ENCODE measurements around the gene CADM3. TPM values are rescaled to one million over a fixed set of nuclear protein-coding genes. Genes with fewer than 3 reads are reported as not detected.

Gene CADM3
- total RNA-seq, 6 experiments from 2014 or later: 0.11 to 0.61 (median 0.16) TPM

DNA sequence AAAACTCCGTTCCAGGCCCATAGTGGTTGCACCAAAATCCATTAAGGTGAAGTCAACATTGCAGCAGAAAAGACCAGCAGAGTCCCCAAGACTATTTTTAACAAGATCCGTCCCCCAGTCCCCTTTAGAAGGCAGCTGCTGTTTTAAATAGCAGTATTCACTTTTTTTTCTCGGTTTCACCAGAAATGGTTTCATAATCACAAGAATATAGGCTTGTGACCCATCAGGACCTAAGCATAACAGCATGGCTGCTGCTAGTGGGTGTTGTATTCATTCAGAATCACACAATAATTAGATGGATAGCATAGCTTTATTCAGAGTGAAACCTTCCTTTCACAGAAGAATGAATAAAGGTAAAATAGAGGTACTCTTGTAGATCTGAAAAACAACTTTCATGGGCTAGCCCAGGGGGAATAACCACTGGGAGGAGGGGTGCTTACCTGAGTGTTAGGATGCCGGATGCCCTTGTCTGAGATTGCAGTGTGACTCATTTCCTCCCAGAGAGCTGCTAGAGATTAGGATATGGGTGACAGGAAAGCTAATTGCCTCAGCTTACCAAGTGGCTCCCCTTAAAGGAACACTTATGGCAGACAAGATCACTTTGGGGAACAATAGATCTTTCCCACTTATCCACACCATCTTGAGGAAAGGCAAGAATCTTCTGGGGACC lies 68.3 kb downstream of the CADM3 start:
- 70% methylated on average over 4 of the region's 4 CpGs for WGBS (ENCODE audit: insufficient coverage, low coverage, low lambda C conversion rate, missing lambda C conversion rate)
- no peak for ATAC-seq
- intact Hi-C loops (cut with DNase I): no loop called here

DNA sequence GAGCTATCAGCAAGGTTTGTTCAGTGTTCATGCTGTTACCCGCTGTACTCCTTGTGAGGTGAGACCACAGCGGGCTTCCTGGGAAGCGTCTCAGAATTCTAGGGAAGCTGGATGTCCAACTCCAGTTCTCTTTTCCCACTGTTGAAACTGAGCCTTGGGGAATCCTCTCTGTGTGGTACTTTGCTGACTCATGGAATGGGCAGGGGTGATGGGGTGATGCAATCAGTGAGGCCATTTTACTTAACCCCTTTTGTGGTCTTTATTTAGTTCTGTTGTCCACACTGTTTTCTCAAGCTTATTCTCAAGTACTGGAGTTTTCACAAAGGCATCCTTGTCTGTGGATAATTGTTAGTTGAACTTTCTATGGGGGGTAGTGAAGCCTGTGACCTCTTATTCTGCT lies 75.9 kb downstream of the CADM3 start:
- H3K4me3 ChIP-seq: no peak overlapping the region
- H3K36me3 ChIP-seq: no peaks in the 10 kb centered on the region
- no peak for TF ChIP-seq CTCF (IDR thresholded peaks at IDR 0.05)
- TF ChIP-seq POLR2A (IDR thresholded peaks at IDR 0.05): no peak
- no peak for ATAC-seq
- H3K9me3 ChIP-seq: peaks cover 0 to 6% (median 0%) of the 10 kb centered on the region in 4 donors
- no CpG with 5 or more reads among the region's 3 CpGs for WGBS (ENCODE audit: insufficient coverage, low coverage, low lambda C conversion rate, missing lambda C conversion rate)
- no peaks in the 10 kb centered on the region for H3K27me3 ChIP-seq
- intact Hi-C loops (cut with DNase I): no loop called here
- no peak for DNase-seq
- H3K4me1 ChIP-seq: no peaks in the 10 kb centered on the region
- H3K27ac ChIP-seq: no peak overlapping the region

More for the DNA sequence above, 68.3 kb downstream of the CADM3 start:
- Histone ChIP-seq H3K4me1 (no peaks in the 10 kb centered on the region), H3K27ac (no peak overlapping the region), H3K4me3 (no peak overlapping the region), H3K27me3 (no peaks in the 10 kb centered on the region), H3K36me3 (no peaks in the 10 kb centered on the region), H3K9me3 (no peaks in the 10 kb centered on the region)
- DNase-seq: no peak
- TF ChIP-seq POLR2A (IDR thresholded peaks at IDR 0.05) (no peak), CTCF (IDR thresholded peaks at IDR 0.05) (no peak)

DNA sequence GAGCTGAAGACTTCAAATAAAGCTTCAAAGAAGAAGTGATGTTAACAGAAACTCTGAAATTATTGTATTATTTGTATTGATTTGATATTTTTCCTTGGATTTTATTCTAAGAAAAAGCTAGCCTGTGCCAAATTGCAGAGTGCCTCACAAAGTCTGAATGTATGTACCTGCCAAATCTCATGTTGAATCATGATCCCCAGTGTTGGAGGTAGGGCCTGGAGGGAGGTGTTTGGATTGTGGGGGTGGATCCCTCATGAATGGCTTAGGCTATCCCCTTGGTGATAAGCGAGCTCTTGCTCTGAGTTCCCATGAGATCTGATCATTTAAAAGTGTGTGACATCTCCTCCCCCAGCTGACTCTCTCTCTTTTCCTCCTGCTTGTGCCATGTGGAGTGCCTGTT lies 76.9 kb downstream of the CADM3 start:
- ATAC-seq: no peak

DNA sequence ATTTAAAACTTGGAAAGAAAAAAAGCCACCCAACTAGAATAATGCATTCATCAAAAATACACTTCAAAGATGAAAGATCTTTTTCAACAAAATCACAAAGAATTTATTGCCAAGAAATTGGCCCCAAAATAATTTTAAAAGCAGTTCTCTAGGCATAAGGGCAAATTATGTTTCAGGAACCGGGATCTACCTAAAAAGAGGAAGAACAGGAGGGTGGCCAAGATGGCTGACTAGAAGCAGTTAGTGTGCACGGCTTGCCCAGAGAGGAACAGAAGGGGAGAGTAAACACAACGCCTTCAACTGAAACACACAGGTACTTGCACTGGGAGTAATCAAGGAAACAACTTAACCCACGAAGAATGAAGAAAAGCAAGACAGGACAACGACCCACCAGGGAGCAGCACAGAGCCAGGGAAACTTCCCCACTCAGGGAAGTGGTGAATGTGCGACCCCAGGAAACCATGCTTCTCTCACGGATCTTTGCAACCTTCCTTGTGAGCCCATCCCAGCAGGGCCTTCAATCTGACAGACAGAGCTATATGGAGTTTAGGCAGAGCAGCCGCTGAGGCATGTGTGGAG lies 79.3 kb downstream of the CADM3 start:
- H3K27ac ChIP-seq: no peak overlapping the region
- no peaks in the 10 kb centered on the region for H3K27me3 ChIP-seq
- ATAC-seq (peak in 1 of 4 donors; percentile 23), DNase-seq (no peak)
- H3K9me3 ChIP-seq: no peaks in the 10 kb centered on the region
- WGBS (ENCODE audit: insufficient coverage, low coverage, low lambda C conversion rate, missing lambda C conversion rate): 67% methylated on average over 4 of the region's 8 CpGs
- H3K4me3 ChIP-seq: no peak overlapping the region
- TF ChIP-seq CTCF (IDR thresholded peaks at IDR 0.05) (peak in 1 of 4 donors; percentile 9), POLR2A (IDR thresholded peaks at IDR 0.05) (no peak)
- H3K4me1 ChIP-seq: no peaks in the 10 kb centered on the region
- intact Hi-C loops (cut with DNase I): no loop called here
- no peaks in the 10 kb centered on the region for H3K36me3 ChIP-seq

More for the DNA sequence above, 76.9 kb downstream of the CADM3 start:
- Histone ChIP-seq H3K27me3 (no peaks in the 10 kb centered on the region), H3K27ac (no peak overlapping the region), H3K36me3 (no peaks in the 10 kb centered on the region), H3K4me3 (no peak overlapping the region), H3K4me1 (no peaks in the 10 kb centered on the region), H3K9me3 (peaks cover 0 to 6% (median 0%) of the 10 kb centered on the region in 4 donors)
- TF ChIP-seq CTCF (IDR thresholded peaks at IDR 0.05) (no peak), POLR2A (IDR thresholded peaks at IDR 0.05) (no peak)
- no CpG with 5 or more reads among the region's 1 CpG for WGBS (ENCODE audit: insufficient coverage, low coverage, low lambda C conversion rate, missing lambda C conversion rate)
- intact Hi-C loops (cut with DNase I): no loop called here
- DNase-seq: no peak

Small RNA genes within 50 kb of the gene (small RNA-seq; reads per million reads assigned to genes)
- 0 to 0.10 reads per million in 2 experiments for gene RNA5SP60

Other genes with a start within 250 kb of the CADM3 start
- 1 to 10 TPM in 2 of 6 experiments, under 1 TPM in 4; 0.22 to 2.2 (median 0.61) TPM for gene PYHIN1, start 240.1 kb upstream of the CADM3 start, total RNA-seq
- 10 to 100 TPM in 2 of 6 experiments, 1 to 10 TPM in 4; 3.3 to 20.3 (median 9.1) TPM for gene IFI16, start 161.7 kb upstream of the CADM3 start, total RNA-seq
- 1 to 10 TPM in 1 of 6 experiments, under 1 TPM in 2, not detected in 3; 0.73 to 1.1 (median 0.80) TPM for gene AIM2, start 94.8 kb upstream of the CADM3 start, total RNA-seq
- gene ACKR1, start 33.3 kb downstream of the CADM3 start, total RNA-seq: under 1 TPM in 4 of 6 experiments, not detected in 2; 0.12 to 0.53 (median 0.39) TPM
- under 1 TPM in 1 of 6 experiments, not detected in 5; 0.24 TPM for gene FCER1A, start 130.7 kb downstream of the CADM3 start, total RNA-seq

All from right lobe of liver (tissue), 6 donors.